Spleen (tissue), 7 donors: Measurements from ENCODE around the gene NEK9.

Experiments used
- CTCF ChIP-seq, 11 experiments: fragments of 200-600 bp in 7 of 11; fragments of 450-650 bp in 4 of 11; sonication (generic) in 4 of 11; IDR thresholded peaks in 8 of 11; conservative IDR thresholded peaks in 3 of 11; 1 replicate in 7 of 11; 2 replicates in 4 of 11; pipeline versions ENCODE4 v1.4.0 to v1.8.0; 2016 to 2021; ENCODE audit warnings: antibody characterized with exemption in 11 of 11, inconsistent platforms in 4 of 11, mild to moderate bottlenecking in 1 of 11
- POLR2A ChIP-seq, 3 donors: fragments of 450-650 bp; IDR thresholded peaks; one replicate each; pipeline ENCODE4 v1.5.1; 2017; ENCODE audit warnings: antibody characterized with exemption in 3 of 3, mild to moderate bottlenecking in 1 of 3
- POLR2AphosphoS5 ChIP-seq, 3 donors: sonication (generic); formaldehyde crosslinking; IDR thresholded peaks; one replicate each; pipeline ENCODE4 v1.5.1; 2017; ENCODE audit warnings: antibody characterized with exemption in 3 of 3
- donor health status: DM: no; HTN: no; CAD: no; lungs with moderate emphysema.
- donor health status: DM: no; HTN: no; CAD: no.
- donor health status: DM: no; HTN: no; CAD: no.

- no peak for TF ChIP-seq POLR2A (IDR thresholded peaks at IDR 0.05)
- TF ChIP-seq CTCF (IDR thresholded peaks at IDR 0.05 in 8 of 11, conservative IDR thresholded peaks at IDR 0.05 in 3 of 11), result no peak
- TF ChIP-seq POLR2AphosphoS5 (IDR thresholded peaks at IDR 0.05), result no peak
Measured at GRCh38 chr14:75042035-75042434, 84.8 kb downstream of the NEK9 start.
